Adrenal gland (tissue), 12 donors: ENCODE results near the gene ATG16L2. TPM values are rescaled to one million over a fixed set of nuclear protein-coding genes. Genes with fewer than 3 reads are reported as not detected.
A peak's percentile ranks its signal among the peaks of the same experiment; 100 is the strongest.

Experiments used
- DNase-seq, 7 donors: peaks; one replicate each; pipeline ENCODE4 v3.0.0-alpha.2; 2019 to 2020
- H3K27ac ChIP-seq, 5 donors: fragments of 200-600 bp; sonication (generic) in 4 of 5; 1 replicate in 3 of 5; 2 replicates in 2 of 5; pipeline versions ENCODE4 v1.5.1 to v1.8.0; 2016 to 2020; ENCODE audit warnings: mild to moderate bottlenecking in 1 of 5
- H3K27me3 ChIP-seq: fragments of 200-600 bp; 2 replicates; pipeline ENCODE4 v1.8.0; 2021
- H3K36me3 ChIP-seq, 2 donors: fragments of 200-600 bp; replicated peaks in 1 of 2; 1 replicate in 1 of 2; 2 replicates in 1 of 2; pipeline versions ENCODE4 v1.5.1 to v1.8.0; 2018 to 2022
- H3K4me1 ChIP-seq, 2 donors: fragments of 200-600 bp; replicated peaks in 1 of 2; 1 replicate in 1 of 2; 2 replicates in 1 of 2; pipeline versions ENCODE4 v1.5.1 to v1.8.0; 2018 to 2021
- H3K4me3 ChIP-seq, 4 donors: fragments of 200-600 bp; sonication (generic) in 3 of 4; one replicate each; pipeline ENCODE4 v1.5.1; 2016 to 2018
- H3K9me3 ChIP-seq, 3 donors: fragments of 200-600 bp; sonication (generic) in 1 of 3; replicated peaks in 1 of 3; 1 replicate in 2 of 3; 2 replicates in 1 of 3; pipeline versions ENCODE4 v1.5.1 to v1.8.0; 2016 to 2021
- POLR2A ChIP-seq, 2 donors: fragments of 450-650 bp; IDR thresholded peaks; one replicate each; pipeline ENCODE4 v1.6.1; 2017; ENCODE audit warnings: antibody characterized with exemption in 2 of 2, mild to moderate bottlenecking in 2 of 2, moderate library complexity in 1 of 2
- WGBS, 4 donors: extraction: QIAGEN DNeasy Blood & Tissue Kit in 2 of 4; methylation state at CpG; one replicate each; pipeline versions ENCODE4 v1.1.5 to v1.1.7; 2013 to 2017; 5-methylcytosine and 5-hydroxymethylcytosine counted together
- intact Hi-C, 2 donors: fragments of 100-400 bp; cut with DNase I; formaldehyde crosslinking; loops; one replicate each; pipeline versions ENCODE4 v1.14.1 to v1.15.0; 2022 to 2023
- polyA plus RNA-seq, 3 donors: library from polyadenylated mRNA; stranded (reverse); fragments of 200-250 nt in 2 of 3; fragments of 350-450 nt in 1 of 3; fragmentation: Illumina TruSeq in 1 of 3; extraction: RNeasy Lipid Tissue Mini Kit (QIAGEN cat#74804) in 1 of 3; gene quantifications; one replicate each; pipeline ENCODE4 v1.2.3, GENCODE V29; 2013 to 2014
- total RNA-seq, 9 donors: library from RNA; depleted of rRNA in 4 of 9; stranded (reverse); fragments of >200 nt in 4 of 9; fragments of 120-200 nt in 1 of 9; fragmentation: NEBNext Ultra II Directional in 1 of 9; extraction: Animal tissue kit (Norgen Biotek cat#: 25700) in 1 of 9; gene quantifications; one replicate each; pipeline versions ENCODE4 v1.1.0 to v1.2.4, GENCODE V29; 2013 to 2023
- TF ChIP-seq, protein P1 (sequence below), 6 experiments: fragments of 450-650 bp in 4 of 6; fragments of 200-600 bp in 2 of 6; sonication (generic) in 1 of 6; IDR thresholded peaks; 1 replicate in 5 of 6; 2 replicates in 1 of 6; pipeline versions ENCODE4 v1.5.1 to v1.8.0; 2016 to 2021; ENCODE audit warnings: antibody characterized with exemption in 6 of 6, mild to moderate bottlenecking in 2 of 6, moderate library complexity in 1 of 6
- donor health status: healthy with polysubstance abuse.
- donor health status: Bipolar disorder and iron deficiency.
- donor health status: DM: yes; HTN: yes; CAD: no.
- donor health status: DM: no; HTN: no; CAD: no.
- donor health status: DM: no; HTN: no; CAD: no.
- donor health status: DM: yes; HTN: yes; CAD: no.

ATG16L2 gene
- total and polyA plus RNA-seq, 12 donors, result 5.7 to 343 (median 30.6) TPM

DNA sequence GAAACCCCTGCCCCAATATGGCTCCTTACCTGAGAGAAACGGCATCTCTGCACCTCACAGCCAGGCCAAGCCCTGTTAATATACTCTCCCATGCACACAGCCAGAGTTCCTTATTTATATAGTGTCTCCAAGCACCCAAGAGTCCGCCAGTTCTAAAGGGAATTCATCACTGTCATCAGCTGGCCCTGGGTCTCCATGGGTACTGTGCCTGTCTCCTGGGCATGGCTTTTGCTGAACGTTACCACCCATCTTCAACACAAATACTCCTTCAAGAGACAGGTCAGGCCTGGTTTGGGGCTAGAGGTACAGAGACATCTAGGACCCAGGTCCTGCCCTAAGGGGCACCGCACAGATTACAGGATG lies 1.6 kb upstream of the ATG16L2 start:
- intact Hi-C loops, result loop anchor here in 1 of 2 donors (10.0 kb wide), 1 partner anchor 88 kb away; no protein-coding TSS in a partner anchor
- WGBS, 4 donors, result 42 to 49% (median 45%) methylated on average over 4 of the region's 4 CpGs
- TF ChIP-seq, protein P1, sequence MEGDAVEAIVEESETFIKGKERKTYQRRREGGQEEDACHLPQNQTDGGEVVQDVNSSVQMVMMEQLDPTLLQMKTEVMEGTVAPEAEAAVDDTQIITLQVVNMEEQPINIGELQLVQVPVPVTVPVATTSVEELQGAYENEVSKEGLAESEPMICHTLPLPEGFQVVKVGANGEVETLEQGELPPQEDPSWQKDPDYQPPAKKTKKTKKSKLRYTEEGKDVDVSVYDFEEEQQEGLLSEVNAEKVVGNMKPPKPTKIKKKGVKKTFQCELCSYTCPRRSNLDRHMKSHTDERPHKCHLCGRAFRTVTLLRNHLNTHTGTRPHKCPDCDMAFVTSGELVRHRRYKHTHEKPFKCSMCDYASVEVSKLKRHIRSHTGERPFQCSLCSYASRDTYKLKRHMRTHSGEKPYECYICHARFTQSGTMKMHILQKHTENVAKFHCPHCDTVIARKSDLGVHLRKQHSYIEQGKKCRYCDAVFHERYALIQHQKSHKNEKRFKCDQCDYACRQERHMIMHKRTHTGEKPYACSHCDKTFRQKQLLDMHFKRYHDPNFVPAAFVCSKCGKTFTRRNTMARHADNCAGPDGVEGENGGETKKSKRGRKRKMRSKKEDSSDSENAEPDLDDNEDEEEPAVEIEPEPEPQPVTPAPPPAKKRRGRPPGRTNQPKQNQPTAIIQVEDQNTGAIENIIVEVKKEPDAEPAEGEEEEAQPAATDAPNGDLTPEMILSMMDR (IDR thresholded peaks at IDR 0.05), result no peak
- no peak for TF ChIP-seq POLR2A (IDR thresholded peaks at IDR 0.05)
- Histone ChIP-seq H3K4me3 (peak overlapping the region in 1 of 4 donors; percentile 92), H3K27ac (peak overlapping the region in 2 of 5 donors; percentile 98), H3K27me3 (no peaks in the 10 kb centered on the region), H3K9me3 (no peaks in the 10 kb centered on the region), H3K4me1 (peaks cover 20 to 39% of the 10 kb centered on the region in 2 donors), H3K36me3 (peaks cover 0 to 7% of the 10 kb centered on the region in 2 donors)
- DNase-seq, result peak in 1 of 7 donors; percentile 14

DNA sequence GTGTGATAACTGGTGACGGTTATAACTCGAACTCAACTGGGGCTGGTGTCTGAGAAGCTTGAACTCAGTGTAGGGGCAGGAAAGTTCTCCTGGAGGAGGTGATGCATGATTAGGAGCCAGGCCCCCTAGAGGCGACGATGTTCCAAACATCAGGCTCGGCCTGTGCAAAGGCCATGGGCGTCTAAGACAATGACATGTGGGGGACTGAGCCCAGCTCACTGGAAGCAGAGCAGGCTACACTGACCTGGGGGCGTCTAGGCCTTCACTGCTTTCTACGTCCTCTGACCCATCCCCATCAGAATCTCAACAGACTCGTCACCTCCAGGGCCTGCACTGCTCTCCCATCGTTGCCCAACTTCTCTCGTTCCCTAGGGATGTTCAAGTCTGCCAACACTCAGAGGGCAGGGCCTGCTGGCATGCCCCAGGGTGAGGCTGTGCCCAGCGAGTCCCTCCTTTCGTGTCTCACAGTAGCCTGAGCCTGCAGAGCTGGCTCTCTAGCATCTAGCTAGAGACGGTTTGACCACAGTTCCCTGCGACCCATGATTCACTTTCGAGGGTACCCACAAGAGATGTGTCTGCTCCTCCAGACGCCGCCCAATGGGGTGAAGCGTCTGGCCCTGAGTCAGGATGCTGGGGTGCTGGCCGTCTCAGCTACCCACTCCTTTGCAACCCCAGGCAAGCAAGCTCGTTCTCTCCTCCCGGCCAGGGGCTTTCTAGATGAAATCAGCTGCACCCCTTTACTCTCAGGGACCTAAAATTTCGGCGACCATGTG lies 1.1 kb upstream of the ATG16L2 start:
- intact Hi-C loops, result loop anchor here in 1 of 2 donors (10.0 kb wide), 1 partner anchor 88 kb away; no protein-coding TSS in a partner anchor
- peak in 4 of 7 donors; percentile 61 to 77 (median 68) for DNase-seq

DNA sequence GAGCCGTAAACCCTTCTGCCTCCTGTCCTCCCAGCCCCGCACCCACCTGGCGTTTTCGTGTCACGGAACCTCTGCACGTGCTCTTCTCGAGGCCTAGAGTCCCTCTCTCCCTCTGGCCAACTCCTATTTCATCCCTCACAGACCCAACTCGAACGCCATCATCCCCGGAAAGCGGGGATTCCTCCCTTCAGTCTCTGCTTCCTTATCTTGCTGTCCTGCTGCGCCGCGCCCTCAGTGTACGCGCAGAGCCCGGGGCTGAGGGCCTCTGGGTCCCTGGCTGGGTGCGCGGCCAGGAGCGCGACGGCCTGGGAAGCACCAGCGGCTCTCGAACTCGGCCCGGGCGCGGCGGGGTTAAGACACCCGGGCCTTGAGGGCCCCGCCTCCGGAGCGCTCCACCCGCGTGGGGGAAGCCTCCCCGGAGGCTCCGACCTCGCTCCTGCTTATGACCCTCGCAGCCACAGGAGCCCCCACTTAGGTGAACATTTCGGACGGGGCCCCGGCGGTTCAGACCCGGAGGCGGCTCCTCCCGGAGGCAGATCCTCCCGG lies 398 bp upstream of the ATG16L2 start:
- intact Hi-C loops, result loop anchor here in 1 of 2 donors (10.0 kb wide), 1 partner anchor 89 kb away; no protein-coding TSS in a partner anchor
- Histone ChIP-seq H3K4me3 (peak overlapping the region in 3 of 4 donors; percentile 16 to 92 (median 56)), H3K4me1 (peaks cover 20 to 39% of the 10 kb centered on the region in 2 donors), H3K36me3 (peaks cover 0 to 20% of the 10 kb centered on the region in 2 donors), H3K27me3 (no peaks in the 10 kb centered on the region), H3K27ac (peak overlapping the region; percentile 85 to 98 (median 94)), H3K9me3 (no peaks in the 10 kb centered on the region)
- WGBS, 4 donors, result 1% methylated on average over 22 to 47 of the region's 47 CpGs
- TF ChIP-seq, protein P1 (IDR thresholded peaks at IDR 0.05), result no peak
- TF ChIP-seq POLR2A (IDR thresholded peaks at IDR 0.05), result peak; percentile 12 to 39
- DNase-seq, result peak in 6 of 7 donors; percentile 75 to 88 (median 84)

More for the DNA sequence above, 1.1 kb upstream of the ATG16L2 start:
- peak overlapping the region; percentile 85 to 98 (median 94) for H3K27ac ChIP-seq
- no peaks in the 10 kb centered on the region for H3K27me3 ChIP-seq
- no peaks in the 10 kb centered on the region for H3K9me3 ChIP-seq
- peaks cover 0 to 13% of the 10 kb centered on the region in 2 donors for H3K36me3 ChIP-seq
- peak overlapping the region in 2 of 4 donors; percentile 56 to 92 for H3K4me3 ChIP-seq
- 13 to 19% (median 15%) methylated on average over 7 to 24 of the region's 24 CpGs for WGBS, 4 donors
- peaks cover 20 to 39% of the 10 kb centered on the region in 2 donors for H3K4me1 ChIP-seq
- TF ChIP-seq POLR2A (IDR thresholded peaks at IDR 0.05), result no peak
- TF ChIP-seq, protein P1 (IDR thresholded peaks at IDR 0.05), result peak; percentile 32 to 59 (median 51)

DNA sequence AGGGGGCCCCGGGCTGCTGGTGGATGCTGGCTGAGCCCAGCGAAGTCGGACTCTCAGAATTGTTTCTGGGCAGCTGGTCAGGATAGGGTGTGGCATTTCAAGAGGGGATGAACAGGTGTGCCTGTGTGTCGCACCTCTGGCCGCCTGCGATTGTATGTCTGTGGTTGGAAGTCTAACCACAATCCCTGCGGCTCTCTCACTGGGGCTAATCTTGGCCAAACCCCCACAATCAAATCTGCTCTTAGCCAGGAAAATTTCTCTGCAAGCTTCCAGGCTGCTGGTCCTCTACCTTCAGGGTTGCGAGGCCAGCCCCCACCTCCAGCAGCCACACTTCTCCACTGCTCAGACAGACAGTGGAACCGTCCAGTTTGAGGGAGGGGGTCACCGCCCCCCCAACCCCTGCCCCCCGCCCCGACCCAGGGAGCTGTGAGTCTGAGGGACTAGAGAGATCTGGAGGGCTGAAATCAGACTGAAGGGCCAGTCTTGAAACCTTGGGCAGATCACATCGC lies 953 bp downstream of the ATG16L2 start:
- no peaks in the 10 kb centered on the region for H3K27me3 ChIP-seq

More for the DNA sequence above, 953 bp downstream of the ATG16L2 start:
- intact Hi-C loops, result loop anchor here in 1 of 2 donors (10.0 kb wide), 1 partner anchor 90 kb away; no protein-coding TSS in a partner anchor
- peak overlapping the region; percentile 46 to 92 (median 56) for H3K4me3 ChIP-seq
- no peaks in the 10 kb centered on the region for H3K9me3 ChIP-seq
- 6 to 26% (median 22%) methylated on average over 7 to 13 of the region's 13 CpGs for WGBS, 4 donors
- H3K36me3 ChIP-seq, result peaks cover 0 to 25% of the 10 kb centered on the region in 2 donors
- TF ChIP-seq POLR2A (IDR thresholded peaks at IDR 0.05), result no peak
- H3K27ac ChIP-seq, result peak overlapping the region in 4 of 5 donors; percentile 87 to 98 (median 96)
- no peak for DNase-seq
- H3K4me1 ChIP-seq, result peaks cover 20 to 39% of the 10 kb centered on the region in 2 donors
